Measurements from ENCODE around the gene RNF25.

Gene RNF25

GRCh38 chr2:218621007-218621406, 50.8 kb downstream of the RNF25 start:
- no peak for DNase-seq

- peak; percentile 9 for DNase-seq
Observed at GRCh38 chr2:218618102-218618860, 53.5 kb downstream of the RNF25 start.

GRCh38 chr2:218615868-218616315, 55.9 kb downstream of the RNF25 start:
- no peak for DNase-seq
